Neural progenitor cell (in vitro differentiated cells): ENCODE results near the gene PRDM15. TPM values are rescaled to one million over a fixed set of nuclear protein-coding genes. Genes with fewer than 3 reads are reported as not detected.

Experiments
- DNase-seq: peaks from one replicate; pipeline ENCODE4 v3.0.0-alpha.2; 2016; ENCODE audit warnings: low spot score
- H2AFZ ChIP-seq: fragments of 200-600 bp; sonication (generic); replicated peaks from 2 replicates; pipeline ENCODE4 v1.6.1; 2016; ENCODE audit warnings: antibody characterized with exemption
- H3F3A ChIP-seq: fragments of 200-600 bp; sonication (generic); 2 replicates; pipeline ENCODE4 v1.6.1; 2016; ENCODE audit warnings: antibody characterized with exemption, low read depth
- H3K27ac ChIP-seq: fragments of 200-600 bp; sonication (generic); 2 replicates; pipeline ENCODE4 v1.5.1; 2016; ENCODE audit warnings: mild to moderate bottlenecking
- H3K27me3 ChIP-seq: fragments of 200-600 bp; sonication (generic); 2 replicates; pipeline ENCODE4 v1.6.1; 2016; ENCODE audit warnings: mild to moderate bottlenecking, moderate library complexity
- H3K36me3 ChIP-seq: fragments of 200-600 bp; sonication (generic); 2 replicates; pipeline ENCODE4 v1.5.1; 2016
- H3K4me1 ChIP-seq: fragments of 200-600 bp; sonication (generic); 2 replicates; pipeline ENCODE4 v1.6.1; 2016; ENCODE audit warnings: mixed run types
- H3K4me2 ChIP-seq: fragments of 200-600 bp; sonication (generic); 2 replicates; pipeline ENCODE4 v1.6.1; 2016
- H3K4me3 ChIP-seq: fragments of 200-600 bp; sonication (generic); 2 replicates; pipeline ENCODE4 v1.5.1; 2016
- H3K79me2 ChIP-seq: fragments of 200-600 bp; sonication (generic); 2 replicates; pipeline ENCODE4 v1.6.1; 2016; ENCODE audit warnings: low read depth
- H3K9ac ChIP-seq: fragments of 200-600 bp; sonication (generic); 2 replicates; pipeline ENCODE4 v1.6.1; 2016
- H3K9me3 ChIP-seq: fragments of 200-600 bp; sonication (generic); 2 replicates; pipeline ENCODE4 v1.5.1; 2016; ENCODE audit warnings: low read depth
- H4K20me1 ChIP-seq: fragments of 200-600 bp; sonication (generic); 2 replicates; pipeline ENCODE4 v1.6.1; 2016; ENCODE audit warnings: low read depth
- H3K27ac Mint-ChIP-seq: 3 replicates; pipeline ENCODE4 v1.8.0; 2021; ENCODE audit warnings: mixed read lengths
- H3K27me3 Mint-ChIP-seq: 2 replicates; pipeline ENCODE4 v1.8.0; 2022; ENCODE audit warnings: low read depth, mild to moderate bottlenecking, inconsistent platforms, moderate library complexity, mixed read lengths; ENCODE audit not compliant: insufficient read depth
- H3K36me3 Mint-ChIP-seq: 3 replicates; pipeline ENCODE4 v1.8.0; 2021; ENCODE audit warnings: mixed read lengths
- H3K4me1 Mint-ChIP-seq: 3 replicates; pipeline ENCODE4 v1.8.0; 2021; ENCODE audit warnings: mixed read lengths
- H3K4me3 Mint-ChIP-seq: 3 replicates; pipeline ENCODE4 v1.8.0; 2021; ENCODE audit warnings: mild to moderate bottlenecking, moderate library complexity, mixed read lengths
- H3K9me3 Mint-ChIP-seq: 3 replicates; pipeline ENCODE4 v1.8.0; 2020; ENCODE audit warnings: mixed read lengths
- CTCF ChIP-seq: fragments of 200-600 bp; sonication (generic); IDR thresholded peaks from 2 replicates; pipeline ENCODE4 v1.5.1; 2017; ENCODE audit warnings: antibody characterized with exemption, mild to moderate bottlenecking
- EZH2 ChIP-seq: fragments of 200-600 bp; sonication (generic); IDR thresholded peaks from 2 replicates; pipeline ENCODE4 v1.6.1; 2017; ENCODE audit warnings: antibody characterized with exemption, mild to moderate bottlenecking, moderate library complexity
- EZH2phosphoT487 ChIP-seq: fragments of 200-600 bp; sonication (generic); IDR thresholded peaks from 2 replicates; pipeline ENCODE4 v1.6.1; 2017; ENCODE audit warnings: antibody characterized with exemption
- total RNA-seq: library from RNA; depleted of rRNA; stranded (reverse); fragments of >200 nt; gene quantifications from 2 replicates; pipeline ENCODE4 v1.2.3, GENCODE V29; 2015; ENCODE audit warnings: low replicate concordance

PRDM15 gene
- total RNA-seq, 1 donor from 2014 or later = 9.0 TPM

DNA sequence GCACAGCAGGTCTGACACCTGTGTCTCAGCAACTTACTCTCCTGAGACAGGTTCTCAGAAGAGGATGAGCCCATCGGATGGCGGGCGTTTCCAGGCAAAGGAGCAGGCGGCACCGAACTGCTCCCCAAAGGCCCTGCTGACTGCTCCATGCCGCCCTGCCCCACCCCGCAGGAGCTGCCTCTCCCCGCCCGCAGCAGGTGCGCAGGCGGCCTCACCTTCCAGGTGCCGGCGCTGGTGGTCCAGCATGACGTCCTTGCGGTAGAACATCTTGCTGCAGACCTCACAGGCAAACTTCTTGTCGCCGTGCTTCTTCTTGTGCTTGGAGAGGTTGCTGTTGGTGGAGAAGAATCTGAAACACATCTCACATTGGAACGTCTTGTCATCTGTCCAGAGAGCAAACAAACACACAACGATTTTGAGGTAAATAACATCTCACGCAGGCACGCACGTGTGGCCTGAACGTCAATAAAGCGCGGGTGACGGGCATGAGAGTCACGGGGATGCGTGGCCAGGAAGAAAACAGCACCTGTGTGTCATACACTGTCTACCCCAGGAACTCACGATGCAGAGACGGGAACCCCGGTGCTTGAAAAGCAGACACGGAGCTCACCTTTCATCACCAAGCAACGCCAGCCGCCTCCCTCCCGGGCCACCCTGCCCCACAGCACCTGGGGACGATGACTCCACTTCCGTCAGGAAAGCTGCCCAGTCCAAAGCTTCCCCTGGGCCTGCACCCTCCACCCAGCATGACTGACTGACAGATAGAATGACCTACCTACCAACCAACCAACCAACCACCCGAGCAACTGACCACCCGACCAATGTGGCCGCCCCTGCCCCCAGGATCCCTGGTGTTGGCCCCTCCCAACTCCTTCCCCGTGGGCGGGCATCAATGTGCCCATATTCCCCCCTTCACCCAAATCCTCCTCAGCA is 50.9 kb downstream of the PRDM15 start:
- no peaks in the 10 kb centered on the region for H3K9me3 ChIP-seq
- TF ChIP-seq EZH2 (no peak), EZH2phosphoT487 (no peak), CTCF (no peak)
- H3K9me3 Mint-ChIP-seq = no peaks in the 10 kb centered on the region
- no peaks in the 10 kb centered on the region for H3K27me3 Mint-ChIP-seq
- H2AFZ ChIP-seq = no peak overlapping the region
- H3K36me3 Mint-ChIP-seq = peaks cover 7% of the 10 kb centered on the region
- no peaks in the 10 kb centered on the region for H4K20me1 ChIP-seq
- H3K36me3 ChIP-seq = no peaks in the 10 kb centered on the region
- H3K27me3 ChIP-seq = no peaks in the 10 kb centered on the region
- no peaks in the 10 kb centered on the region for H3K4me1 Mint-ChIP-seq
- no peak overlapping the region for H3K9ac ChIP-seq
- no peak overlapping the region for H3K4me2 ChIP-seq
- no peaks in the 10 kb centered on the region for H3K4me1 ChIP-seq
- no peak overlapping the region for H3K4me3 Mint-ChIP-seq
- no peak overlapping the region for H3K4me3 ChIP-seq
- H3K27ac Mint-ChIP-seq = no peak overlapping the region
- H3K27ac ChIP-seq = no peak overlapping the region
- DNase-seq = no peak
- no peaks in the 10 kb centered on the region for H3K79me2 ChIP-seq
- H3F3A ChIP-seq = no peaks in the 10 kb centered on the region

- Histone ChIP-seq H4K20me1 (no peaks in the 10 kb centered on the region), H3K4me2 (no peak overlapping the region), H3K4me3 (no peak overlapping the region), H3K36me3 (no peaks in the 10 kb centered on the region), H3F3A (no peaks in the 10 kb centered on the region), H3K27me3 (no peaks in the 10 kb centered on the region), H3K79me2 (no peaks in the 10 kb centered on the region), H3K27ac (no peak overlapping the region), H2AFZ (no peak overlapping the region), H3K9me3 (no peaks in the 10 kb centered on the region), H3K9ac (no peak overlapping the region), H3K4me1 (no peaks in the 10 kb centered on the region)
- Mint-ChIP-seq H3K4me3 (no peak overlapping the region), H3K4me1 (no peaks in the 10 kb centered on the region), H3K9me3 (no peaks in the 10 kb centered on the region), H3K36me3 (peaks cover 7% of the 10 kb centered on the region), H3K27ac (no peak overlapping the region), H3K27me3 (no peaks in the 10 kb centered on the region)
- no peak for DNase-seq
- TF ChIP-seq EZH2 = no peak
- TF ChIP-seq EZH2phosphoT487 = no peak
- TF ChIP-seq CTCF = no peak
Observed at GRCh38 chr21:41825881-41826280, 53.3 kb downstream of the PRDM15 start.

DNA sequence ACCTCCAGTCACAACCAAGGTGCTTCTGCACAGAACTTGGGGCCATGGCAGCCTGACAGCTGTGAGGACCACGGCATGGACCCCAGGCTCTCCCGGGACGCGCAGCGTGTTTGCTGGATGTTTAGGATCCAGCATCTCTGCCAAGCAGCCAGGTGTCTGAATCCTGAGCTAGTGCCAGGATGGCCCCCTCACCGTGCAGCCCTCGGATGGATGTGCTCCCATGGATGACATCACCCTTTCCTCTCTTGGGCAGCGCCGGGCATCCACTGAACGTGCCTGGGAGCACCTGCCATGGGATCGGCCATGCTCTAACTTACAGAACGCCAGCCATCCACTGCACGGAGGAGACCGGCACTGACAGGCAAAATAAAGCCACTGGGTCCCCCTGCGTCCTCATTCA is 53.9 kb downstream of the PRDM15 start:
- Histone ChIP-seq H4K20me1 (no peaks in the 10 kb centered on the region), H3K4me2 (no peak overlapping the region), H3K27ac (no peak overlapping the region), H3K9me3 (no peaks in the 10 kb centered on the region), H3K4me1 (no peaks in the 10 kb centered on the region), H3K9ac (no peak overlapping the region), H2AFZ (no peak overlapping the region), H3K4me3 (no peak overlapping the region), H3K27me3 (no peaks in the 10 kb centered on the region), H3K79me2 (no peaks in the 10 kb centered on the region), H3F3A (no peaks in the 10 kb centered on the region), H3K36me3 (no peaks in the 10 kb centered on the region)
- Mint-ChIP-seq H3K36me3 (peaks cover 7% of the 10 kb centered on the region), H3K27me3 (no peaks in the 10 kb centered on the region), H3K27ac (no peak overlapping the region), H3K4me3 (no peak overlapping the region), H3K9me3 (no peaks in the 10 kb centered on the region), H3K4me1 (no peaks in the 10 kb centered on the region)
- no peak for TF ChIP-seq EZH2phosphoT487
- no peak for TF ChIP-seq EZH2
- no peak for TF ChIP-seq CTCF
- no peak for DNase-seq
